Parathyroid adenoma (tissue), 2 donors: ENCODE results near the gene SLC9C2.

Experiments
- H2AFZ ChIP-seq: fragments of 300-600 bp; sonication (generic); one replicate; pipeline ENCODE4 v1.7.0; 2017; ENCODE audit warnings: antibody characterized with exemption, mild to moderate bottlenecking
- H3K27ac ChIP-seq: fragments of 300-600 bp; sonication (generic); one replicate; pipeline ENCODE4 v1.7.0; 2017
- H3K27me3 ChIP-seq: fragments of 300-600 bp; sonication (generic); one replicate; pipeline ENCODE4 v1.7.0; 2017; ENCODE audit warnings: low read length; ENCODE audit not compliant: control insufficient read depth, insufficient read depth
- H3K36me3 ChIP-seq: fragments of 300-600 bp; sonication (generic); one replicate; pipeline ENCODE4 v1.7.0; 2017; ENCODE audit warnings: low read length; ENCODE audit not compliant: control insufficient read depth, insufficient read depth
- H3K4me1 ChIP-seq: fragments of 300-600 bp; sonication (generic); one replicate; pipeline ENCODE4 v1.7.0; 2017; ENCODE audit warnings: control low read depth
- H3K4me2 ChIP-seq: fragments of 300-600 bp; sonication (generic); one replicate; pipeline ENCODE4 v1.7.0; 2017; ENCODE audit warnings: low read length
- H3K4me3 ChIP-seq: fragments of 300-600 bp; sonication (generic); one replicate; pipeline ENCODE4 v1.7.0; 2017; ENCODE audit warnings: low read depth, low read length
- H3K79me2 ChIP-seq: fragments of 300-600 bp; sonication (generic); one replicate; pipeline ENCODE4 v1.7.0; 2017; ENCODE audit warnings: control low read depth
- H3K9ac ChIP-seq: fragments of 300-600 bp; sonication (generic); one replicate; pipeline ENCODE4 v1.7.0; 2017; ENCODE audit warnings: mild to moderate bottlenecking
- H3K9me3 ChIP-seq: fragments of 300-600 bp; sonication (generic); one replicate; pipeline ENCODE4 v1.7.0; 2017; ENCODE audit warnings: low read length; ENCODE audit not compliant: control insufficient read depth
- TF ChIP-seq, protein P1 (sequence below): fragments of 300-600 bp; sonication (generic); IDR thresholded peaks from one replicate; pipeline ENCODE4 v1.7.0; 2017; ENCODE audit warnings: antibody characterized with exemption, mild to moderate bottlenecking
- donor health status: primary hyperparathyroidism.

The SLC9C2 gene

DNA sequence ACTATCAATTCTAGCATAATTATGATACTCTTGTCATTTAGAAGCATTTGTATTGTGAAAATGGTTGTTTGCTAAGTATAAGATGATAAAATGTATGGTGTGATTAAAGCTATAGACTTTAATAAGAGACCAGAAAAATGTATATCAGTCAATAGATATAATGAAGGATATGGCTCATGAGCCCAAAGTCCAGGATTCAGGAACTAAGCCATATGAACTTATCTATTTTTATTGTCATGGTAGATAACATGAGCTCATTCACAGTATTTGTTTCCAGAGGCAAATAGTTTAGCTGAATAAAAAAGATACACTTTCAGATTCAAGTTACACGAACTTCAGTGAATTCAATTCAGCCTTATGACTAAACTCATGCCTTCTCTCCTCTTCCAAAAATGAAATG, 93.1 kb downstream of the SLC9C2 start:
- Histone ChIP-seq H3K4me2 (no peak overlapping the region), H3K4me3 (no peak overlapping the region), H3K9me3 (no peaks in the 10 kb centered on the region), H2AFZ (no peak overlapping the region), H3K9ac (no peak overlapping the region), H3K79me2 (no peaks in the 10 kb centered on the region), H3K36me3 (no peaks in the 10 kb centered on the region), H3K27me3 (no peaks in the 10 kb centered on the region), H3K27ac (no peak overlapping the region), H3K4me1 (no peaks in the 10 kb centered on the region)
- TF ChIP-seq, protein P1, sequence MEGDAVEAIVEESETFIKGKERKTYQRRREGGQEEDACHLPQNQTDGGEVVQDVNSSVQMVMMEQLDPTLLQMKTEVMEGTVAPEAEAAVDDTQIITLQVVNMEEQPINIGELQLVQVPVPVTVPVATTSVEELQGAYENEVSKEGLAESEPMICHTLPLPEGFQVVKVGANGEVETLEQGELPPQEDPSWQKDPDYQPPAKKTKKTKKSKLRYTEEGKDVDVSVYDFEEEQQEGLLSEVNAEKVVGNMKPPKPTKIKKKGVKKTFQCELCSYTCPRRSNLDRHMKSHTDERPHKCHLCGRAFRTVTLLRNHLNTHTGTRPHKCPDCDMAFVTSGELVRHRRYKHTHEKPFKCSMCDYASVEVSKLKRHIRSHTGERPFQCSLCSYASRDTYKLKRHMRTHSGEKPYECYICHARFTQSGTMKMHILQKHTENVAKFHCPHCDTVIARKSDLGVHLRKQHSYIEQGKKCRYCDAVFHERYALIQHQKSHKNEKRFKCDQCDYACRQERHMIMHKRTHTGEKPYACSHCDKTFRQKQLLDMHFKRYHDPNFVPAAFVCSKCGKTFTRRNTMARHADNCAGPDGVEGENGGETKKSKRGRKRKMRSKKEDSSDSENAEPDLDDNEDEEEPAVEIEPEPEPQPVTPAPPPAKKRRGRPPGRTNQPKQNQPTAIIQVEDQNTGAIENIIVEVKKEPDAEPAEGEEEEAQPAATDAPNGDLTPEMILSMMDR, result no peak

- Histone ChIP-seq H2AFZ (no peak overlapping the region), H3K27me3 (no peaks in the 10 kb centered on the region), H3K4me2 (no peak overlapping the region), H3K79me2 (no peaks in the 10 kb centered on the region), H3K4me3 (no peak overlapping the region), H3K9ac (no peak overlapping the region), H3K4me1 (no peaks in the 10 kb centered on the region), H3K9me3 (no peaks in the 10 kb centered on the region), H3K36me3 (no peaks in the 10 kb centered on the region), H3K27ac (no peak overlapping the region)
- TF ChIP-seq, protein P1, result no peak
Observed at GRCh38 chr1:173508541-173508940, 94.3 kb downstream of the SLC9C2 start.

GRCh38 chr1:173507847-173508209, 95.0 kb downstream of the SLC9C2 start:
- H3K27me3 ChIP-seq, result no peaks in the 10 kb centered on the region
- H3K27ac ChIP-seq, result no peak overlapping the region
- H3K9ac ChIP-seq, result no peak overlapping the region
- peak overlapping the region; percentile 26 for H3K4me2 ChIP-seq
- TF ChIP-seq, protein P1, result no peak
- no peak overlapping the region for H3K4me3 ChIP-seq
- no peaks in the 10 kb centered on the region for H3K4me1 ChIP-seq
- no peaks in the 10 kb centered on the region for H3K9me3 ChIP-seq
- no peak overlapping the region for H2AFZ ChIP-seq
- H3K79me2 ChIP-seq, result no peaks in the 10 kb centered on the region
- H3K36me3 ChIP-seq, result no peaks in the 10 kb centered on the region

GRCh38 chr1:173507205-173507846, 95.5 kb downstream of the SLC9C2 start:
- Histone ChIP-seq H3K9ac (no peak overlapping the region), H3K36me3 (no peaks in the 10 kb centered on the region), H2AFZ (no peak overlapping the region), H3K9me3 (no peaks in the 10 kb centered on the region), H3K27me3 (no peaks in the 10 kb centered on the region), H3K4me2 (peak overlapping the region; percentile 26), H3K4me1 (no peaks in the 10 kb centered on the region), H3K4me3 (no peak overlapping the region), H3K79me2 (no peaks in the 10 kb centered on the region), H3K27ac (no peak overlapping the region)
- TF ChIP-seq, protein P1, result no peak

- TF ChIP-seq, protein P1, result no peak
- no peaks in the 10 kb centered on the region for H3K9me3 ChIP-seq
- no peaks in the 10 kb centered on the region for H3K36me3 ChIP-seq
- H3K4me2 ChIP-seq, result no peak overlapping the region
- H3K27me3 ChIP-seq, result no peaks in the 10 kb centered on the region
- H3K4me3 ChIP-seq, result no peak overlapping the region
- no peaks in the 10 kb centered on the region for H3K4me1 ChIP-seq
- H3K79me2 ChIP-seq, result no peaks in the 10 kb centered on the region
- no peak overlapping the region for H3K27ac ChIP-seq
- no peak overlapping the region for H3K9ac ChIP-seq
- no peak overlapping the region for H2AFZ ChIP-seq
Observed at GRCh38 chr1:173506437-173506836, 96.4 kb downstream of the SLC9C2 start.
